Measurements from ENCODE around the gene LRSAM1.

The LRSAM1 gene

GRCh38 chr9:127424676-127424999 is 26.7 kb upstream of the LRSAM1 start:
- DNase-seq (ENCODE audit: low read depth in 2 of 3, low spot score in 1 of 3), result no peak

- peak in 1 of 3 donors; percentile 41 for DNase-seq (ENCODE audit: low read depth in 2 of 3, low spot score in 1 of 3)
These were observed 24.6 kb upstream of the LRSAM1 start for GRCh38 chr9:127426756-127427155.

- DNase-seq (ENCODE audit: low read depth in 2 of 3, low spot score in 1 of 3), result no peak
These were observed 23.0 kb upstream of the LRSAM1 start for GRCh38 chr9:127428348-127428747.

DNA sequence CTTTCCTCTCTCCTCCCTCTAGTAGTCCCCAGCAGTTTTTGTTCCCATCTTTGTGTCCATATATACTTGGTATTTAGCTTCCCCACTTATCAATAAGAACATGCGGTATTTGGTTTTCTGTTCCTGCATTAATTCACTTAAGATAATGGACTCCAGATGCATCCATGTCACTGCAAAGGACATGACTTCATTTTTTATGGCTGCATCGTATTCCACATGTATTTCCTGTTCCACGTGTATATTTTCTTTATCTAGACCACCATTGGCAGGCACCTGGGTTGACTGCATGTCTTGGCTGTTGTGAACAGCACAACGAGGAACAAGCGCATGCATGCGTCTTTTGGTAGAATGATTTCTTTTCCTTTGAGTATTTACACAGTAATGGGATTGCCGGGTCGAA is 20.9 kb upstream of the LRSAM1 start:
- DNase-seq (ENCODE audit: low read depth in 2 of 3, low spot score in 1 of 3), result no peak

- no peak for DNase-seq (ENCODE audit: low read depth in 2 of 3, low spot score in 1 of 3)
These were observed 13.6 kb upstream of the LRSAM1 start for GRCh38 chr9:127437497-127438264.

DNA sequence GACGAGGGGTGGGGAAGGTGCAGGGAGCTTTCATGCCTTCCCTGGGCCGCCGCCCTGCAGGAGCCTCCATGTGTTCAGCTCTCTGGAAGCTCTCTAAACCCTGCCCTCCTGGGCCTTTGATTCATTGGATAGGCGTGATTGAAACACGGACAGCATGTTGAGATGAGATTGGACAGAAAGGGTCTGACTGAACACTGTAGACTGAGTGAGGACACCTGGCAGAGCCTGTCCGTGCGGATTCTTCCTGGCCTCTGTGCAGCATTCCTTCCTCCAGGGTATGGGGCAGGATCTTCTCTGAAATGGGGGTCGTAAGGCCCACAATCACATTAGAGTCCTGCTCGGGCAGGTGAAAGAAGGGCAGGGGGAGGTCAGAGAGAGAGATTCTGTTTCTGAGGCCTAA is 12.9 kb upstream of the LRSAM1 start:
- DNase-seq (ENCODE audit: low read depth in 2 of 3, low spot score in 1 of 3), result no peak

DNA sequence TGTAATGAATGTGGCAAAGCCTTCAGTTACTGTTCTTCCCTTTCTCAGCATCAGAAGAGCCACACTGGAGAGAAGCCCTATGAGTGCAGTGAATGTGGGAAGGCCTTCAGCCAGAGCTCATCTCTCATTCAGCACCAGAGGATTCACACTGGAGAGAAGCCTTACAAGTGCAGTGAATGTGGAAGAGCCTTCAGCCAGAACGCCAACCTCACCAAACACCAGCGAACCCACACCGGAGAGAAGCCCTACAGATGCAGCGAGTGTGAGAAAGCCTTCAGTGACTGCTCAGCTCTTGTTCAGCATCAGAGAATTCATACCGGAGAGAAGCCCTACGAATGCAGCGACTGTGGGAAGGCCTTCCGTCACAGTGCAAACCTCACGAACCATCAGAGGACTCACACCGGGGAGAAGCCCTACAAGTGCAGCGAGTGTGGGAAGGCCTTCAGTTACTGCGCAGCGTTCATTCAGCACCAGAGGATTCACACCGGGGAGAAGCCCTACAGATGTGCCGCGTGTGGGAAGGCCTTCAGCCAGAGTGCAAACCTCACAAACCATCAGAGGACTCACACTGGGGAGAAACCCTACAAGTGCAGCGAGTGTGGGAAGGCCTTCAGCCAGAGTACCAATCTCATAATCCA is 6.9 kb upstream of the LRSAM1 start:
- DNase-seq (ENCODE audit: low read depth in 2 of 3, low spot score in 1 of 3), result no peak

DNA sequence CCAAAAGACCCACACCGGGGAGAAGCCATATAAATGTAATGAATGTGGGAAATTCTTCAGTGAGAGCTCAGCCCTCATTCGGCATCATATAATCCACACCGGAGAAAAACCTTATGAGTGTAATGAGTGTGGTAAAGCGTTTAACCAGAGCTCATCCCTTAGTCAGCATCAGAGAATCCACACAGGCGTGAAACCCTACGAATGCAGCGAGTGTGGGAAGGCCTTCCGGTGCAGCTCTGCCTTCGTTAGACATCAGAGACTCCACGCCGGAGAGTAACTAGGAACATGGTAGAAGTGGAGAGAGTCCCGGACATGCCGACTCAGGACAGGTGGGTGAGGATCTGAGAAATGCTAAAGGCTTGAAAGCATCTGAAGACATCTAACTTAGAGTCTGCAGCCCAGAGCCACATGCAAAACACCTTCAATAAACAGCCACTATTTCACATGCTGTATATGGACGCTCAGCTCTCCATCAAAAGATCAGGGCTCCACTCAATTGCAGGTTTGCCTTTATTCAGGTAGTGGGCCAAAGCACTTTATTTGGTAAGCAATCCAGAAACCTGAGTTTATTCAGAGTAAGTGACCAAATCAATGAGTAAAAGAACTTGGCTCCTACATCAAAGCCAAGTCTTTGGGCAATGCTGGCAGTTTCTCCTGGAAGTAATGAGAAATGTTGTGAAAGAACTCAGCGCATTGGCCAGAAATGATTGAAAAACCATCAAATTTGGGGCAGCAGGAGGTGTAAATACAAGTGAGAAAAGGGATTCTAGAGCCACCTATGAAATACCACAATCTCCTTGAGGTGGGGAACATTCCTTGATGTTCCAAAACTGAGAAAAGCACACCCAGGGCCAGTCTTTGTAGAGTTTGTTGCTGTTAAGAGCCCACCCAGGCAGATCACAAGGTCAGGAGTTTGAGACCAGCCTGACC is 6.1 kb upstream of the LRSAM1 start:
- DNase-seq (ENCODE audit: low read depth in 2 of 3, low spot score in 1 of 3), result no peak

DNA sequence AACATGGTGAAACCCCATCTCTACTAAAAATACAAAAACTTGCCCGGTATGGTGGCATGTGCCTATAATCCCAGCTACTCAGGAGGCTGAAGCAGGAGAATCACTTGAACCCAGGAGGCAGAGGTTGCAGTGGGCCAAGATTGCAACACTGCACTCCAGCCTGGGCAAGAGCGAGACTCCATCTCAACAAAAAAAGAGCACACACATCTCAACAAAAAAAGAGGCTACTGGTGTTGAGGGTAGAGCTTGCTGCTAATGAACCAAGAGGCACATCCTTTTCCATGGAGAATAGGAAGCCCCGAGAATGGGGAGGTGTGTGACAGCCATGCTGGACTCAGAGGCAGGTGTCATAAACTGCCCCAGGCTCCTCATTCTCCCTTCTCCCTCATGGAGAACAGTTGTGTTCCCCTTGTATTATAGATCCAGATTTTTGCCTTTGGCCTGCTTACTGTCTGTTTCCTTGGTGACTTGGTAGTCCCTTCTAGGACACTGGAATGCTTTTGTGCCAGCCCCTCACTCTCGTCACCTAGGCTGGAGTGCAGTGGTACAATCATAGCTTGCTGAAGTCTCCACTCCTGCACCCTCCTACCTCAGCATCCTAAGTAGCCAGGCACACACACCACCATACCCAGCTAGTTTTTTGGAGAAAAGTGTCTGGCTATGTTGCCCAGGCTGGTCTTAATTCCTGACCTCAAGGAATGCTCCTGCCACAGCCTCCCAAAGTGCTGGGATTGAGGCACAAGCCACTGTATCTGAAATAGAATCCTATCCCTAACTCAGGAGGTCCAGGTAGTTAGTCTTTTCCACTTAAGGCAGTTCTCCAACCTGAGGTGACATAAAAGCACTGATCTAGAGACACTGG is 5.2 kb upstream of the LRSAM1 start:
- no peak for DNase-seq (ENCODE audit: low read depth in 2 of 3, low spot score in 1 of 3)

- DNase-seq (ENCODE audit: low read depth in 2 of 3, low spot score in 1 of 3), result no peak
These were observed 4.4 kb upstream of the LRSAM1 start for GRCh38 chr9:127446713-127447415.

- DNase-seq (ENCODE audit: low read depth in 2 of 3, low spot score in 1 of 3), result no peak
These were observed 3.7 kb upstream of the LRSAM1 start for GRCh38 chr9:127447416-127448111.

GRCh38 chr9:127448112-127448805 is 3.1 kb upstream of the LRSAM1 start:
- DNase-seq (ENCODE audit: low read depth in 2 of 3, low spot score in 1 of 3), result no peak

DNA sequence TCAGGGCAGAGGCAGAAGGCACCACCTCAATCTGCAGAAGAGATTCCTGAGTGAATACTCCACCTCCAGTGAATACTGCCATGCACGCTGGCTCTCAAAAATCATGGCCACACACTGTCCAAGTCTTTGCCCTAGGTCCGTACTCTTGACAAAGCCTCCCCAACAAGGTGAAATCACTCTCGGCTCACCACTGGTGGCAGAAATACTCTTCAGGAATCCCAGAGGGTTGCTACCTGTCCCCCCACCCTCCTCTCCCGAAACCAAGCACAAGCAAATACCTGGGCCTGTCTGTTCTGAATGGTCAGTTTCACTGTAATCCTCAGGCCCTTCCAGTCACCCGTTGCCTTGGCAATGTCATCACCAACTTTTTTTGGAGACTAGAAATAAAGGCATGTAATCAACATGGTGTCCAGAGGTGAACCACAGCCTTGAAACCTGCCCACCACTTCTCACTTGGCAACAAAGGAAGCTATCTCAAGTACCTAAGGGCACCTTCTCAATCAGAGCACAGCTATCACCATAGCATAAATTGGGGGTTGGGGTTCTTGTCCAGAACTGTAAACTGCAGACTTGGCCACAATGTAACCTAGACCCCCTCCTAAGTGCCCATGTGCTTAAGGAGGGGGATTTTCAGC is 1.9 kb upstream of the LRSAM1 start:
- no peak for DNase-seq (ENCODE audit: low read depth in 2 of 3, low spot score in 1 of 3)

GRCh38 chr9:127450243-127450760 is 1.0 kb upstream of the LRSAM1 start:
- no peak for DNase-seq (ENCODE audit: low read depth in 2 of 3, low spot score in 1 of 3)

DNA sequence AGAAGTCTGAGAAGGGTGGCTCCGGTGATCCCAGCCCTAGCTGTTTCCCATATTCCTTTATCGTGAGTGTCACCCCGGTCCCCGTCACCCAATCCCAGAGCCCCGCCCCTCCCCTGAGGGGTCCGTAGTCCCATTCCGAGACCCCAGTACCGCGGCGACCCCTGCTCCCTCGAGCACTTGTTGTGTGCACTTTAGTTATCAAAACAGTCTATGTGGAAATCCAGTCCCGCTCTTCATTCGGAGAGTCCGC is 223 bp downstream of the LRSAM1 start:
- DNase-seq (ENCODE audit: low read depth in 2 of 3, low spot score in 1 of 3), result no peak

DNA sequence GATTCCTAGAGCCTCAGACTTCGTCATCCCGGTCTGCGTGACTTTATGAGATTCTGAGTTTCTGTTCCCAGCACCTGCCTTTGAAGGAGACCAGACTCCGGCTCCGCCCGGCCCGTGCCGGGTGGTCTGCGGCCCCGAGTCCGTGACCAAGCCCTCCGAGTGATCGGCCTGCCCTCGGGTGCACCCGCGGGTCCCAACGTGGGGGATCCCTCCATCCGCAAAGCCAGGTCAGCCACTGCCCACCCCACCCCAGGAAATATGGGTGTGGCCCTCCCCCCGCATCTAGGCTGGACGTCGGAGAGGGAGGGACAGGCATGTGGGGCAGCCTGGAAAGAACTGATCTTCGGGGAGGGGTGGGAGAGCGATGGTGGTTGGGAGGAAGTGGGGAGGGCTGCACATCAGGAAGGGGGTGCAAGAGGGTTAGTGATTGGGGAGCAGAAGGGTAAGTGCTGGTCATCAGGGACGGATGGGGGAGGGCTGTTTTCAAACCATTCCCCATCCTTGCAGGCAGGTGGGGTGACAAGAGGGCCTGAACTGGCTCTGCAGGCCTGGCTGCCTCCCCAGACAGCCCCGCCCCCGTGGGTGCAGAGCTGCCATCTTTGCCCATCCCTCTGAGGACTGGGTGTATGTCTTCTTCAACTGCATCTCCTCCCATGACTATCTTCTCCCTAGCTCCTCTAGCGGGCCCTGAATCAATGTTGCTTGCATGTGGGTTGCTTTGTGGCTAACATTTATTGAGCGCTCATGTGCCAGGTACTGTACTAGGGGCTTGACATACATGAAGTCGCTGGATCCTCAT is 747 bp downstream of the LRSAM1 start:
- DNase-seq (ENCODE audit: low read depth in 2 of 3, low spot score in 1 of 3), result peak in 2 of 3 donors; percentile 42 to 45

DNA sequence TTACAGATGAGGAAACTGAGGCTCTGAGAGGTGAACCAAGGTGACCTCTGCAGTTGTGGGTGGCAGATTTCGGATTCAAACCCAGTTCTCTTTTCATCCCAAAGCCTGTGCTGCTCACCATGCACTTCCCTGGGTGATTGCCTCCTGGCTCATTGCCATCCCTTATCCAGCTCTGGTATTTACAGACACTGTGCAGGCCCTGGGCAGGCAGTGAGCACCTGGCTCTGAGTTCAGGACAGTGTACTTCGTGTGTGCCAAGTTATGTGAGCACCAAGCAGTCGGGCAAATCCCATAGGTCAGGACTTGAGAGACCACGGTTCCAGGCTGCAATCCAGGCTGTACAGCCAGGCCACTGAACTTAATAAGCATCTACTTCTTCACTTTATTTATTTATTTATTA is 1.4 kb downstream of the LRSAM1 start:
- no peak for DNase-seq (ENCODE audit: low read depth in 2 of 3, low spot score in 1 of 3)
